ENCODE measurements around the gene ZNF189. TPM values are rescaled to one million over a fixed set of nuclear protein-coding genes. Genes with fewer than 3 reads are reported as not detected.

Gene ZNF189
- 10 to 100 TPM; 18.8 to 61.9 (median 34.0) TPM for total RNA-seq

DNA sequence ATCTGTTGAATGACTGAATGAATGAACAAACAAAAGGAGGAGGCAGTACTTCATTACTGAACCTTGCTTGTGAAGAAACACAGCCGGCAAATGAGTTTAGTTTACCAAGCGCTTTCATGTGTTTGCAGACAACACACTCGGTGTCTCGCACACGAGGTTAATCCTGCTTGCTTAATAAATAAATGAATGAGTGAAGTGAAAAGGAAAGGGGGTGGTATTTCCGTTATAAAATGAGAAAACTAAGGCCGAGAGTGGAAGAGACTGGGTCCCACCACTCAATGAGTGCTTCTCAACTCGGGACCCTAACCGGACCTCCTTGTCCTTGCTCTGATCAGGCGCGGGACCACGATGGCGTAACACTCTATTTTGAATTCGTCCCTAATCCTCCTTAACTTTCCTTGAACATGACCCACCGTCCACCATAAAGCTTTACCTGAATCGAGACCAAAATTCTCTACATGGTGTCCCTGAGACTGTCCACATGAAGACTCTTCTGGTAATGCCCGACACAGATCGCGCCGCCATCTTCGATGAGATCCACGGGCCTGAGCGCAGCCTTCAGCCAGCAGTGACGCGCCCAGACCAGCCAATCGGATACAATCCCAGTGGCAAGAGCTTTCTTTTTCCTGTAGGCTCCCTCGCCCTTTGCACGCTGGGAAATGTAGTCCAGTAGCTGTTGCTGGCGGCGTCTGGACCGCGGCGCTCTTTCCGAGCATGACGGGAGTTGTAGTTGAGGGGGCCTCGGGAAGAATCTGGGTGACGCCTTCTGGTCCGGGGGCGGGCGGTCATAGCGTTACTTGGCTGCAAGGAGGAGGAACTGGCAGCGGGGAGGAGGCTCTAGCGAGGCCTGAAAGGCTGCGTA, at the start of gene ZNF189, which contains the start of gene MRPL50:
TSS of gene ZNF189 (plus strand) at position 784 of the 862 bp plus-strand sequence. CDS start 306 bp downstream, outside the sequence.
TSS of gene MRPL50 (minus strand) at position 551 of the 862 bp plus-strand sequence. CDS start at position 525, 26 bp downstream.
- DNase-seq, result peak; percentile 98 to 99
- no peaks in the 10 kb centered on the region for H3K27me3 ChIP-seq
- H3K36me3 ChIP-seq, result no peaks in the 10 kb centered on the region
- peak within 1 kb of the TSS; percentile 63 to 68 for H3K4me3 ChIP-seq
- peak within 1 kb of the TSS; percentile 82 to 88 for H3K27ac ChIP-seq
- H3K9me3 ChIP-seq, result peaks cover 0 to 20% of the 10 kb centered on the region in 2 donors
- TF ChIP-seq POLR2A (IDR thresholded peaks at IDR 0.05), result peak; percentile 72 to 91
- TF ChIP-seq, protein P1, sequence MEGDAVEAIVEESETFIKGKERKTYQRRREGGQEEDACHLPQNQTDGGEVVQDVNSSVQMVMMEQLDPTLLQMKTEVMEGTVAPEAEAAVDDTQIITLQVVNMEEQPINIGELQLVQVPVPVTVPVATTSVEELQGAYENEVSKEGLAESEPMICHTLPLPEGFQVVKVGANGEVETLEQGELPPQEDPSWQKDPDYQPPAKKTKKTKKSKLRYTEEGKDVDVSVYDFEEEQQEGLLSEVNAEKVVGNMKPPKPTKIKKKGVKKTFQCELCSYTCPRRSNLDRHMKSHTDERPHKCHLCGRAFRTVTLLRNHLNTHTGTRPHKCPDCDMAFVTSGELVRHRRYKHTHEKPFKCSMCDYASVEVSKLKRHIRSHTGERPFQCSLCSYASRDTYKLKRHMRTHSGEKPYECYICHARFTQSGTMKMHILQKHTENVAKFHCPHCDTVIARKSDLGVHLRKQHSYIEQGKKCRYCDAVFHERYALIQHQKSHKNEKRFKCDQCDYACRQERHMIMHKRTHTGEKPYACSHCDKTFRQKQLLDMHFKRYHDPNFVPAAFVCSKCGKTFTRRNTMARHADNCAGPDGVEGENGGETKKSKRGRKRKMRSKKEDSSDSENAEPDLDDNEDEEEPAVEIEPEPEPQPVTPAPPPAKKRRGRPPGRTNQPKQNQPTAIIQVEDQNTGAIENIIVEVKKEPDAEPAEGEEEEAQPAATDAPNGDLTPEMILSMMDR (IDR thresholded peaks at IDR 0.05), result no peak
- no peaks in the 10 kb centered on the region for H3K4me1 ChIP-seq
- intact Hi-C loops (cut with DNase I; ENCODE audit: low total_unique reads), result no loop called here

DNA sequence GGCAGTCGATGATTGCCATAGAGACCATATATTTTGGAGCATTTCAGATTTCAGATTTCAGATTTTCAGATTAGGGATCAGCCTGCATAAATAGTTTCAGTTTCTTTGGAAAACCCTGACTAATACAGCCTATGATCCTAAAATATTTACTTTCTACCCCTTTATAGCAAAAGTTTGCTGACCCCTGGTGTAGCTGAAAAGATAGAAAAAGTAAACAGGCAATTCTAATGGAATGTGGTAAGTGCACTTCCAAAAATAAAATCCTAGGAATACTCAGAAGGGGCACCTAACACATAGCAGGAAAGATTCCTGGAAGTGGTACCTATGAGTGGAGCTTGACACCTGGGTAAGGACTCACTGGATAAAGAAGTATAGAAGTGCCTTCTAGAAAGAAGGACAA, 48.4 kb upstream of the ZNF189 start:
- TF ChIP-seq, protein P1 (IDR thresholded peaks at IDR 0.05), result no peak
- TF ChIP-seq POLR2A (IDR thresholded peaks at IDR 0.05), result no peak
- H3K4me3 ChIP-seq, result no peak overlapping the region
- H3K27me3 ChIP-seq, result no peaks in the 10 kb centered on the region
- no peaks in the 10 kb centered on the region for H3K9me3 ChIP-seq
- no peak for DNase-seq
- H3K36me3 ChIP-seq, result no peaks in the 10 kb centered on the region
- no peaks in the 10 kb centered on the region for H3K4me1 ChIP-seq
- H3K27ac ChIP-seq, result no peak overlapping the region
- intact Hi-C loops (cut with DNase I; ENCODE audit: low total_unique reads), result no loop called here

DNA sequence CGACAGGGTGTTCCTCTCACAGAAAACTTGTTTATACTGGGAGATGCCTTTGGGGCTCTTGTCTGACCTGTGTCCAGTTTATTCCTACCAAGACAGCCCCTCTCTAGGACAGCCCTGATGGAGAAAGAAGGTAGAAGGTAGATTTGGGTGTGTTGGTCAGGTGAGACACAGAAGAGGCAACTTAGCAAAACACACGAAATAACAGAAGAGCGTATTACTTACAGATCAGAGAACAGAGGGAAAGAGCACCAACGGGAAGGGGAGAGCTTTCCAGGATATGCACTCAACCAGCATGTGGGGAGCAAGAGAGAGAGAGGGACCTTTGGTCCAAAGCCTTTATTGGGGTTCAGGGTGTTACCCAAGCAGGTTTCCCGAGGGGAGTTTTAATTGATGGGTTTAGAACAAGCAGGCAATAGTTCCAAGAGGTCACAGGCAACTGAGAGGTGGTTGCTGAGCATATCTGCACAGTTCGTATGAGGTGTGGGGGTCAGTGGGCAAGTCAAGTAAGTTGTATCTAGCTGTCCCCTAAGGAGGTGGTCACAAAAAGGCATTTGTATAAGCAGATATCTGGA, 45.7 kb upstream of the ZNF189 start:
- no peak for TF ChIP-seq POLR2A (IDR thresholded peaks at IDR 0.05)
- TF ChIP-seq, protein P1 (IDR thresholded peaks at IDR 0.05), result no peak
- H3K9me3 ChIP-seq, result no peaks in the 10 kb centered on the region
- H3K4me3 ChIP-seq, result no peak overlapping the region
- H3K4me1 ChIP-seq, result no peaks in the 10 kb centered on the region
- intact Hi-C loops (cut with DNase I; ENCODE audit: low total_unique reads), result no loop called here
- DNase-seq, result no peak
- H3K27ac ChIP-seq, result no peak overlapping the region
- no peaks in the 10 kb centered on the region for H3K27me3 ChIP-seq
- no peaks in the 10 kb centered on the region for H3K36me3 ChIP-seq

DNA sequence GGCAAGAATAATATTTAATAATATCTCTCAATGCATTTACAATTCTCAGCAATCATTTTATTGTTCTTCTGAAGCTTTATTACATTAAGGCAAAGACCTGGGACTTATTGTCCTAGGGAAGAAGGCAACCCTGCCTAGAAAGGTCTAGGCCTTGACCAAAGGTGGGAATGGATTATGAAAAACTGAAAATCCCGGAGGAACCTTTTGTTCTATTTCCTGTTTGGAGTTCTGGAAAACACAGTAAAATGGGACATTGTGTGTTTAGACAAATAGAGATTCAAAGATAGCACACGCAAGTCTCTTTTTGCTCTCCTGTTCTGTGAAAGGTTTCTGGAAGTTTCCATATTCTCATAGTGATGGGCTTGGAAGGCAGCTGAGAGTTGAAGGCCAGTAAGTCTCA, 45.0 kb upstream of the ZNF189 start:
- Histone ChIP-seq H3K4me1 (no peaks in the 10 kb centered on the region), H3K36me3 (no peaks in the 10 kb centered on the region), H3K9me3 (no peaks in the 10 kb centered on the region), H3K4me3 (no peak overlapping the region), H3K27me3 (no peaks in the 10 kb centered on the region), H3K27ac (no peak overlapping the region)
- TF ChIP-seq POLR2A (IDR thresholded peaks at IDR 0.05), result no peak
- TF ChIP-seq, protein P1 (IDR thresholded peaks at IDR 0.05), result no peak
- intact Hi-C loops (cut with DNase I; ENCODE audit: low total_unique reads), result no loop called here
- no peak for DNase-seq

All from uterus (tissue), 4 donors.